ENCODE measurements around the gene BBOF1.

DNA sequence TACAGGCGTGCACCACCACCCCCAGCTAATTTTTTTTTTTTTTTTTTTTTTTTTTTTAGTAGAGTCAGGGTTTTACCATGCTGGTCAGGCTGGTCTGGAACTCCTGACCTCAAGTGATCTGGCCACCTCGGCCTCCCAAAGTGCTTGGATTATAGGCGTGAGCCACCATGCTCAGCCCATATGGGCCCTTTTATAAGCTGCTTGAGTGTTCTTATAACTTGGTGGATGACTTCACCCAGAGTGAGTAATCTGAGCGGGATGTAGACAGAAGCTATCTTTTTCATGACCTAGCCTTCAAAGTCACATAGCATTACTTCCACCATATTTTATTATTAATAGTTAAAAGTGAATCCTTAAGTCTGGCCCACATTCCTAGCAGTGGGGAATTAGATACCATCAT, 16.4 kb downstream of the BBOF1 start:
- TF ChIP-seq, protein P1, sequence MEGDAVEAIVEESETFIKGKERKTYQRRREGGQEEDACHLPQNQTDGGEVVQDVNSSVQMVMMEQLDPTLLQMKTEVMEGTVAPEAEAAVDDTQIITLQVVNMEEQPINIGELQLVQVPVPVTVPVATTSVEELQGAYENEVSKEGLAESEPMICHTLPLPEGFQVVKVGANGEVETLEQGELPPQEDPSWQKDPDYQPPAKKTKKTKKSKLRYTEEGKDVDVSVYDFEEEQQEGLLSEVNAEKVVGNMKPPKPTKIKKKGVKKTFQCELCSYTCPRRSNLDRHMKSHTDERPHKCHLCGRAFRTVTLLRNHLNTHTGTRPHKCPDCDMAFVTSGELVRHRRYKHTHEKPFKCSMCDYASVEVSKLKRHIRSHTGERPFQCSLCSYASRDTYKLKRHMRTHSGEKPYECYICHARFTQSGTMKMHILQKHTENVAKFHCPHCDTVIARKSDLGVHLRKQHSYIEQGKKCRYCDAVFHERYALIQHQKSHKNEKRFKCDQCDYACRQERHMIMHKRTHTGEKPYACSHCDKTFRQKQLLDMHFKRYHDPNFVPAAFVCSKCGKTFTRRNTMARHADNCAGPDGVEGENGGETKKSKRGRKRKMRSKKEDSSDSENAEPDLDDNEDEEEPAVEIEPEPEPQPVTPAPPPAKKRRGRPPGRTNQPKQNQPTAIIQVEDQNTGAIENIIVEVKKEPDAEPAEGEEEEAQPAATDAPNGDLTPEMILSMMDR (IDR thresholded peaks at IDR 0.05): no peak
- no peak for TF ChIP-seq EZH2 (IDR thresholded peaks at IDR 0.05)
- no peak for TF ChIP-seq EZH2phosphoT487 (IDR thresholded peaks at IDR 0.05)

Measured in neural progenitor cell (in vitro differentiated cells).